SJSA1 (cell line): ENCODE measurements around the gene AANAT. TPM values are rescaled to one million over a fixed set of nuclear protein-coding genes. Genes with fewer than 3 reads are reported as not detected.

Experiments
- DNase-seq, 2 experiments: peaks; one replicate each; pipeline ENCODE4 v3.0.0-alpha.2; 2015 to 2020; ENCODE audit warnings: low spot score in 2 of 2, low read depth in 1 of 2
- H3K27ac ChIP-seq: fragments of 250-450 bp; sonication (Bioruptor Pico); 2 replicates; pipeline ENCODE4 v1.5.1; 2020; ENCODE audit warnings: mild to moderate bottlenecking, moderate library complexity
- H3K27me3 ChIP-seq: fragments of 250-450 bp; sonication (Bioruptor Pico); replicated peaks from 2 replicates; pipeline ENCODE4 v1.5.1; 2020; ENCODE audit warnings: mild to moderate bottlenecking, moderate library complexity
- H3K36me3 ChIP-seq: fragments of 250-450 bp; sonication (Bioruptor Pico); 2 replicates; pipeline ENCODE4 v1.5.1; 2020; ENCODE audit warnings: mild to moderate bottlenecking
- H3K4me1 ChIP-seq: fragments of 250-450 bp; sonication (Bioruptor Pico); replicated peaks from 2 replicates; pipeline ENCODE4 v1.6.1; 2021; ENCODE audit warnings: mild to moderate bottlenecking
- H3K4me3 ChIP-seq: fragments of 250-450 bp; sonication (Bioruptor Pico); 2 replicates; pipeline ENCODE4 v1.5.1; 2020; ENCODE audit warnings: mild to moderate bottlenecking
- H3K9me3 ChIP-seq: fragments of 250-450 bp; sonication (Bioruptor Pico); replicated peaks from 2 replicates; pipeline ENCODE4 v1.5.1; 2020; ENCODE audit warnings: mild to moderate bottlenecking
- total RNA-seq: library from RNA; depleted of rRNA; stranded (reverse); fragments of >200 nt; shearing (Covaris generic); gene quantifications from 2 replicates; pipeline ENCODE4 v1.2.3, GENCODE V29; 2014

The AANAT gene
- total RNA-seq, 1 experiment from 2014 or later: not detected

GRCh38 chr17:76447931-76448652 lies 19.3 kb upstream of the AANAT start:
- no peaks in the 10 kb centered on the region for H3K27me3 ChIP-seq
- no peaks in the 10 kb centered on the region for H3K9me3 ChIP-seq
- peaks cover 82% of the 10 kb centered on the region for H3K4me1 ChIP-seq
- H3K4me3 ChIP-seq: no peak overlapping the region
- peaks cover 4% of the 10 kb centered on the region for H3K36me3 ChIP-seq
- H3K27ac ChIP-seq: no peak overlapping the region
- DNase-seq: no peak

GRCh38 chr17:76449126-76449525 lies 18.3 kb upstream of the AANAT start:
- peaks cover 74% of the 10 kb centered on the region for H3K4me1 ChIP-seq
- peaks cover 4% of the 10 kb centered on the region for H3K36me3 ChIP-seq
- H3K4me3 ChIP-seq: no peak overlapping the region
- DNase-seq: no peak
- H3K27ac ChIP-seq: no peak overlapping the region
- H3K9me3 ChIP-seq: no peaks in the 10 kb centered on the region
- no peaks in the 10 kb centered on the region for H3K27me3 ChIP-seq

- DNase-seq: no peak
- Histone ChIP-seq H3K27ac (no peak overlapping the region), H3K4me1 (peaks cover 51% of the 10 kb centered on the region)
These were observed 15.9 kb upstream of the AANAT start for GRCh38 chr17:76451506-76451905.

GRCh38 chr17:76452127-76452659 lies 15.2 kb upstream of the AANAT start:
- Histone ChIP-seq H3K36me3 (peaks cover 4% of the 10 kb centered on the region), H3K27me3 (no peaks in the 10 kb centered on the region), H3K4me1 (peaks cover 44% of the 10 kb centered on the region), H3K9me3 (no peaks in the 10 kb centered on the region), H3K27ac (no peak overlapping the region), H3K4me3 (peak overlapping the region; percentile 97)
- peak in 1 of 2 experiments; percentile 41 for DNase-seq

More at GRCh38 chr17:76451506-76451905, 15.9 kb upstream of the AANAT start:
- Histone ChIP-seq H3K27me3 (no peaks in the 10 kb centered on the region), H3K9me3 (no peaks in the 10 kb centered on the region), H3K4me3 (peak overlapping the region; percentile 97), H3K36me3 (peaks cover 4% of the 10 kb centered on the region)

- Histone ChIP-seq H3K27me3 (no peaks in the 10 kb centered on the region), H3K9me3 (no peaks in the 10 kb centered on the region), H3K27ac (peak within 1 kb of the TSS; percentile 45), H3K36me3 (peaks cover 4% of the 10 kb centered on the region), H3K4me1 (peaks cover 37% of the 10 kb centered on the region), H3K4me3 (peak within 1 kb of the TSS; percentile 97)
- DNase-seq: peak; percentile 85 to 96
These were observed 14.6 kb upstream of the AANAT start, which contains the start of gene UBE2O for GRCh38 chr17:76452660-76453430. UBE2O (minus strand) TSS chr17:76453152; CDS start chr17:76453141, 11 bp downstream.

- DNase-seq: no peak
- peak overlapping the region; percentile 97 for H3K4me3 ChIP-seq
- no peaks in the 10 kb centered on the region for H3K27me3 ChIP-seq
- peaks cover 32% of the 10 kb centered on the region for H3K4me1 ChIP-seq
- H3K36me3 ChIP-seq: peaks cover 4% of the 10 kb centered on the region
- no peaks in the 10 kb centered on the region for H3K9me3 ChIP-seq
- no peak overlapping the region for H3K27ac ChIP-seq
These were observed 14.0 kb upstream of the AANAT start for GRCh38 chr17:76453431-76453743.

GRCh38 chr17:76458580-76459490 lies 8.6 kb upstream of the AANAT start:
- no peak overlapping the region for H3K27ac ChIP-seq
- no peaks in the 10 kb centered on the region for H3K4me1 ChIP-seq
- H3K36me3 ChIP-seq: no peaks in the 10 kb centered on the region
- peak in 1 of 2 experiments; percentile 76 for DNase-seq
- H3K4me3 ChIP-seq: no peak overlapping the region
- no peaks in the 10 kb centered on the region; the same call in 1 of the 2 replicates for H3K9me3 ChIP-seq
- H3K27me3 ChIP-seq: no peaks in the 10 kb centered on the region

- H3K4me3 ChIP-seq: no peak overlapping the region
- no peaks in the 10 kb centered on the region for H3K27me3 ChIP-seq
- H3K36me3 ChIP-seq: no peaks in the 10 kb centered on the region
- H3K9me3 ChIP-seq: no peaks in the 10 kb centered on the region; the same call in 1 of the 2 replicates
- H3K4me1 ChIP-seq: no peaks in the 10 kb centered on the region
- no peak for DNase-seq
- no peak overlapping the region for H3K27ac ChIP-seq
These were observed 7.7 kb upstream of the AANAT start for GRCh38 chr17:76459674-76460073.

- H3K4me1 ChIP-seq: no peaks in the 10 kb centered on the region
- DNase-seq: no peak
- no peaks in the 10 kb centered on the region for H3K27me3 ChIP-seq
- H3K9me3 ChIP-seq: no peaks in the 10 kb centered on the region; the same call in 1 of the 2 replicates
- no peak overlapping the region for H3K27ac ChIP-seq
- H3K4me3 ChIP-seq: no peak overlapping the region
- no peaks in the 10 kb centered on the region for H3K36me3 ChIP-seq
These were observed 5.4 kb upstream of the AANAT start for GRCh38 chr17:76461765-76462555.

GRCh38 chr17:76462556-76463290 lies 4.7 kb upstream of the AANAT start:
- no peaks in the 10 kb centered on the region for H3K4me1 ChIP-seq
- H3K9me3 ChIP-seq: no peaks in the 10 kb centered on the region; the same call in 1 of the 2 replicates
- H3K4me3 ChIP-seq: no peak overlapping the region
- no peaks in the 10 kb centered on the region for H3K27me3 ChIP-seq
- DNase-seq: no peak
- H3K36me3 ChIP-seq: no peaks in the 10 kb centered on the region
- no peak overlapping the region for H3K27ac ChIP-seq

GRCh38 chr17:76466775-76467130 lies 650 bp upstream of the AANAT start:
- H3K36me3 ChIP-seq: no peaks in the 10 kb centered on the region; the same call in 1 of the 2 replicates
- no peak overlapping the region for H3K27ac ChIP-seq
- no peaks in the 10 kb centered on the region for H3K9me3 ChIP-seq
- no peak for DNase-seq
- H3K27me3 ChIP-seq: no peaks in the 10 kb centered on the region
- no peaks in the 10 kb centered on the region for H3K4me1 ChIP-seq
- no peak overlapping the region for H3K4me3 ChIP-seq
